GM12872 (cell line): ENCODE data around the gene NINL.
A peak's percentile ranks its signal among the peaks of the same experiment; 100 is the strongest.

ENCODE experiments used
- CTCF ChIP-seq: IDR thresholded peaks from 3 replicates; pipeline ENCODE4 v1.5.1; 2011; ENCODE audit warnings: low read depth, mild to moderate bottlenecking, low read length, moderate library complexity; ENCODE audit not compliant: insufficient read depth

NINL gene

GRCh38 chr20:25545171-25545570 is 40.2 kb downstream of the NINL start:
- no peak for TF ChIP-seq CTCF

GRCh38 chr20:25544734-25545133 is 40.6 kb downstream of the NINL start:
- TF ChIP-seq CTCF: no peak

GRCh38 chr20:25544311-25544710 is 41.0 kb downstream of the NINL start:
- TF ChIP-seq CTCF: no peak

GRCh38 chr20:25543068-25543467 is 42.3 kb downstream of the NINL start:
- no peak for TF ChIP-seq CTCF

- TF ChIP-seq CTCF: no peak
Measured at GRCh38 chr20:25541676-25542075, 43.7 kb downstream of the NINL start.

GRCh38 chr20:25539742-25540672 is 45.3 kb downstream of the NINL start:
- TF ChIP-seq CTCF: peak; percentile 58; the same call in 2 of the 3 replicates

- peak; percentile 16; the same call in 1 of the 3 replicates for TF ChIP-seq CTCF
Measured at GRCh38 chr20:25538838-25539665, 46.3 kb downstream of the NINL start.
